Esophagus (tissue), 2 donors: Measurements from ENCODE around the gene MED26. TPM values are rescaled to one million over a fixed set of nuclear protein-coding genes. Genes with fewer than 3 reads are reported as not detected.

Experiments
- H3K27ac ChIP-seq, 2 donors: one replicate each; pipeline ENCODE4 v1.5.1; 2013; ENCODE audit warnings: low read depth in 2 of 2, mild to moderate bottlenecking in 2 of 2, inconsistent platforms in 1 of 2, low read length in 1 of 2, moderate library complexity in 1 of 2
- H3K27me3 ChIP-seq, 2 donors: one replicate each; pipeline ENCODE4 v1.6.1; 2013; ENCODE audit warnings: low read length in 2 of 2, control low read depth in 1 of 2, mild to moderate bottlenecking in 1 of 2; ENCODE audit not compliant: insufficient read depth in 2 of 2, control insufficient read depth in 1 of 2
- H3K36me3 ChIP-seq, 2 donors: one replicate each; pipeline ENCODE4 v1.6.1; 2013; ENCODE audit warnings: low read length in 1 of 2; ENCODE audit not compliant: control insufficient read depth in 2 of 2, insufficient read depth in 2 of 2
- H3K4me1 ChIP-seq, 2 donors: one replicate each; pipeline ENCODE4 v1.6.1; 2013; ENCODE audit warnings: low read length in 1 of 2; ENCODE audit not compliant: control insufficient read depth in 2 of 2, insufficient read depth in 2 of 2
- H3K4me3 ChIP-seq, 2 donors: one replicate each; pipeline ENCODE4 v1.5.1; 2013; ENCODE audit warnings: low read length in 2 of 2, mild to moderate bottlenecking in 2 of 2, low read depth in 1 of 2, moderate library complexity in 1 of 2
- H3K9me3 ChIP-seq, 2 donors: one replicate each; pipeline ENCODE4 v1.6.1; 2013; ENCODE audit warnings: mild to moderate bottlenecking in 2 of 2, low read depth in 1 of 2, low read length in 1 of 2, moderate library complexity in 1 of 2; ENCODE audit not compliant: control insufficient read depth in 2 of 2, insufficient read depth in 1 of 2
- WGBS, 2 donors: extraction: QIAGEN DNeasy Blood & Tissue Kit; methylation state at CpG; one replicate each; pipeline ENCODE4 v1.1.7; 2013; 5-methylcytosine and 5-hydroxymethylcytosine counted together
- polyA plus RNA-seq, 2 donors: library from polyadenylated mRNA; stranded (reverse); fragments of 200-250 nt; gene quantifications; one replicate each; pipeline ENCODE4 v1.2.3, GENCODE V29; 2013
- donor health status: healthy with polysubstance abuse.
- donor health status: Bipolar disorder and iron deficiency.

Gene MED26
- polyA plus RNA-seq, 2 donors: 5.0 to 5.5 TPM

DNA sequence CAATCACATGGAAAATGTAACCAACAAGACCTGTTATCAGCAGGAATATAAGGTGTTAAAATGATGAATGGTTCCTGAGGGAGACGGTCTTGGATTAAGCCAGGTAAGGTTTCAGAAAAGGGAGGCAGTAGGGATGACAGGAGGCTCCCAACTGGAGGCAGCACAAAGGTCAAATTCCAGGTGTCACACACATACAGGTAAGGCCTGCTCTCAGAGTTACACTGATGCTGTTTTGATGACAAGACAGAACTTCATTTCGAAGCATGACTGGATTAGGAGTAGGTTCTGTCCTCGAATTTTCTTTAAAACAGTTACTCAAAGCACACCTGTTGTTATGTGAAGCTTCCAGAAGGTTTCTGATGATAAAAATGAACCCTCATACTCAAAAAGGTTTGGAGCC lies 7.4 kb downstream of the MED26 start:
- Histone ChIP-seq H3K9me3 (no peaks in the 10 kb centered on the region), H3K27ac (no peak overlapping the region), H3K27me3 (no peaks in the 10 kb centered on the region), H3K36me3 (peaks cover 0 to 8% of the 10 kb centered on the region in 2 donors), H3K4me3 (no peak overlapping the region), H3K4me1 (peaks cover 15 to 21% of the 10 kb centered on the region in 2 donors)
- 56 to 63% methylated on average over 3 of the region's 3 CpGs for WGBS, 2 donors

DNA sequence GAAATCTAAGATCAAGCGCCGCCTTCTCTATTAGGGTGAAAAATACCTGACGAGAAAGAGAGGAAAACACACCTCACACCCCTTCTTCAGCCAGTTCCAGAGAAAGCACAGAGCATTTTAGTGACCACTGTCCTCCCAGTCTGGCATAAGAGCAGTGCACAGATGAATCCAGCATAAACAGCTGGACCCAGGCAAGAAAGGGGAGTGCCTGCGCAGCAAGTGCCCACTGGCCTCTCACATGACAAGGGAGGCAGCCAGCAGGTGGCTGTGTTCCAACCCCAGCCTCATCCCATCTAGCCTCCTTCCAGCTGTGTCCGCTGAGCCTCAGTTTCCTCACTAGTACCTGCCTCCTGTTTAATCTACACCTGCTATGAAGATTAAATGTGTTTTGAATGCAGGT lies 8.0 kb downstream of the MED26 start:
- Histone ChIP-seq H3K4me3 (no peak overlapping the region), H3K36me3 (peaks cover 0 to 8% of the 10 kb centered on the region in 2 donors), H3K27ac (no peak overlapping the region), H3K27me3 (no peaks in the 10 kb centered on the region), H3K9me3 (no peaks in the 10 kb centered on the region), H3K4me1 (peaks cover 17 to 23% of the 10 kb centered on the region in 2 donors)
- 81 to 89% methylated on average over 5 of the region's 5 CpGs for WGBS, 2 donors

DNA sequence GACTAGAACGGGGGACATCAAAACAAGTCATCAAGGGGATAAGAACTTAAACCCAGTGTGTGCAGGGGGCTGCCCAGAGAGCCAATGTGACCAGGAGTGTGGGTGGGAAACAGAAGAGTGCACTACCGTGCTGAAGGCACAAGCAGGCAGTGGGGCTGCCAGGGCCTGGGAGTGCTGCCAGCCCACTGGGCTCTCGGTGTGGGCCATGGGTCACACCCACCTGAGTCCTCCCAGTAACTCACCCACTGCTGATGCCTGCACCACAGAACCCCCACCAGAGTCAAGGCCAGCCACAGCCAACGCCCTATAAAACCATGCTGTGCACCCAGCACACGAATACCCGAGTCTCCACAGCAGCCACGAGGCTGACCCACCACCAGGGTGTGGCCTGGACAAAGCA lies 8.5 kb downstream of the MED26 start:
- Histone ChIP-seq H3K4me3 (no peak overlapping the region), H3K4me1 (peaks cover 18 to 24% of the 10 kb centered on the region in 2 donors), H3K9me3 (no peaks in the 10 kb centered on the region), H3K27ac (no peak overlapping the region), H3K27me3 (no peaks in the 10 kb centered on the region), H3K36me3 (peaks cover 0 to 5% of the 10 kb centered on the region in 2 donors)
- WGBS, 2 donors: 39 to 43% methylated on average over 7 of the region's 7 CpGs

DNA sequence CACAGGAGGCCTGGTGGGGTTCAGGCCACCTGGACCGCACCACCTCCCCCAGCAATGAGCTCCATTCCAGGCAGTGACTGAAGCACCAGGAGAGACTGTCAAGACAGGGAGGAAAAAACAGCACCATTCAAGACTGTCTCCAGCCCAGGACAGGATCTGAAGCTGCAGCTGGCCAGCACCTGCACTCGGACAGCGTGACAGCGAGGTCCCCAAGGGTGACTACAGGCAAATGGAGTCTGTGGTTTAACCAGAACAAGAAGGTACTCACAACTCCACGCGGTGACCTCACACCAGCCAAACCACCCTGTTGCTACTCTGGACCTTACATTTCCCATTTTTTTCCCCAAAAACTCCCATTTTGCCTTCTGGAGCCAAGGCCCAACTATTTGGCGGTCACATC lies 9.8 kb downstream of the MED26 start:
- H3K27ac ChIP-seq: no peak overlapping the region
- H3K4me1 ChIP-seq: peaks cover 17 to 24% of the 10 kb centered on the region in 2 donors
- H3K27me3 ChIP-seq: no peaks in the 10 kb centered on the region
- H3K36me3 ChIP-seq: peaks cover 0 to 2% of the 10 kb centered on the region in 2 donors
- H3K9me3 ChIP-seq: no peaks in the 10 kb centered on the region
- H3K4me3 ChIP-seq: no peak overlapping the region
- 92 to 93% methylated on average over 7 of the region's 7 CpGs for WGBS, 2 donors

DNA sequence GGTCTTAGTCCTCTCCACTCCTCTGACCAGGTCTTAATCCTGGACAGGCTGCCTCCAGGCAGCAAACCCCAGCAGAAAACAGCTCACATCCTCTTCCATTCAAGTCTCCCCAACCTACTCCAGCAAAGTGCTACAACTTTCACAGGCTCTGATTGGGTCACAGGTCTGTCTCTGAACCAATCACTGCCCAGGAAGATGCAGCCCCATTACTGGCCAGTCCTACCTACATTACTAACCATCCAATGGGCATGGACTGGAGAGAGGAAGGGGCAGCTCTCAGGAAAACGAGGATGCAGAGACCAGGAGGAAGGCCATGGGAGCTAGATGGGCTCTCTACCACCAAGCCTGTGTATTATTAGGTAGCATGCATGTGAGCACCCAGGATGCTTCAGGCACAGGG lies 12.2 kb downstream of the MED26 start:
- Histone ChIP-seq H3K4me3 (no peak overlapping the region), H3K36me3 (no peaks in the 10 kb centered on the region), H3K27ac (no peak overlapping the region), H3K27me3 (no peaks in the 10 kb centered on the region), H3K4me1 (peaks cover 17 to 27% of the 10 kb centered on the region in 2 donors), H3K9me3 (no peaks in the 10 kb centered on the region)
- WGBS, 2 donors: 40 to 45% methylated on average over 1 of the region's 1 CpG

DNA sequence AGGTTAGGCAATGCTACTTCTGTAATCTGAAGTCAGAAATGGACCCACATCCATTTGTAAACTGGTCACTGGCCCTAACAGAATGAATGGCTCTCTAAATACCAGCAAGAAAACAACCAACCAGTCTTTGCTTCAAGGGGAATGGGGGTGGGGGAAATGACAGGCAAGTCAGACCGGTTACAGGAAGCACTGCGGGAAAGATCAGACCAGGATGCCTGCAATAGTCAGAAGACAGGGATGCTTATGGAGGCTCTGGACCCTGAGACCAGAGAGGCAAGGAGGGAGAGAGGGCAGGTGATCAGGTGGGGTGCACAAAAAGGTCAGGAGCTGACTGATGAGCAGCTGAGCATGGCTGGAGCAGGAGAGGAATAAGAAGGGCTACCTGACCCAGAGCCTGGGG lies 13.1 kb downstream of the MED26 start:
- 41 to 43% methylated on average over 2 of the region's 2 CpGs for WGBS, 2 donors
- Histone ChIP-seq H3K9me3 (no peaks in the 10 kb centered on the region), H3K4me3 (no peak overlapping the region), H3K27me3 (no peaks in the 10 kb centered on the region), H3K4me1 (peaks cover 16 to 23% of the 10 kb centered on the region in 2 donors), H3K27ac (no peak overlapping the region), H3K36me3 (no peaks in the 10 kb centered on the region)

DNA sequence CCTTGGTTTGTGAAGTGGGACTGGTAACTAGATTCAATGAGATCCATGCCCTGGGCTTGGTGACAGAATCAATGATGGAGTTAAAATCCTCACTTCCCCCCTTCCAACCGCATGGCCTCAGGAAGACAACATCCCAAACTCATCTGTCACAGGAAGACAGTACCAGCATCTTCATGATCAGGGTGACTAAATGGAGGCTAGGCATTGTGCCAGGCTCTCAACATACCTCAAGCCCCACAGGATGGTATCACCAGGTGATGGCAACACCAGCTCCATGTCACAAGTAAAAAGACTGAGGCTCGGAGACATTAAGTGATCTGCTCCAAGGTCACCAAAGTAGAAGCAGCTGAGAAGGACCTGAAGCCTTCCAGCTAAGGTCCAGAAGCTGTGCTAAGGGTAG lies 14.2 kb downstream of the MED26 start:
- Histone ChIP-seq H3K9me3 (no peaks in the 10 kb centered on the region), H3K36me3 (no peaks in the 10 kb centered on the region), H3K27ac (no peak overlapping the region), H3K27me3 (no peaks in the 10 kb centered on the region), H3K4me3 (no peak overlapping the region), H3K4me1 (peaks cover 5 to 16% of the 10 kb centered on the region in 2 donors)
- 81 to 82% methylated on average over 2 of the region's 2 CpGs for WGBS, 2 donors

DNA sequence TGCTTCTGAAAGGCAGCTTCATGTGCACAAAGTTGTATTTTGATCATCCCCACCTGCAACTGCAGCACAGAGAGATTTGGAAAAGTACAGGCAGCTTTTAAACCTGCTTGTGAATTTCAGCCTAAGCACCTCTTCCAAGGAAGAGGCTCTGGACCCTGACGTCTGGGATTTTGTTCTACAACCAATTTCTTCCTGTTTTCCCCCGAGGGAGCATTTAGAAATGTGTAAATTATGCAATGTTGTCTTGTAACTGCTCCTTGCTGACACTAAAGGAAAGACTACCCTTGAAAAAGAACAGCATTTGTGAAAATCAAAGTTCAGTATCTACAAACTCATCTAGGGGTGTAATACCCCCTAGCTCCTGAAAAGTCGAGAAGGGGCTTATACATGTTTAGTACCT lies 15.4 kb downstream of the MED26 start:
- 53 to 54% methylated on average over 3 of the region's 3 CpGs for WGBS, 2 donors
- Histone ChIP-seq H3K36me3 (no peaks in the 10 kb centered on the region), H3K27ac (no peak overlapping the region), H3K4me3 (no peak overlapping the region), H3K9me3 (no peaks in the 10 kb centered on the region), H3K4me1 (peaks cover 6 to 20% of the 10 kb centered on the region in 2 donors), H3K27me3 (no peaks in the 10 kb centered on the region)

DNA sequence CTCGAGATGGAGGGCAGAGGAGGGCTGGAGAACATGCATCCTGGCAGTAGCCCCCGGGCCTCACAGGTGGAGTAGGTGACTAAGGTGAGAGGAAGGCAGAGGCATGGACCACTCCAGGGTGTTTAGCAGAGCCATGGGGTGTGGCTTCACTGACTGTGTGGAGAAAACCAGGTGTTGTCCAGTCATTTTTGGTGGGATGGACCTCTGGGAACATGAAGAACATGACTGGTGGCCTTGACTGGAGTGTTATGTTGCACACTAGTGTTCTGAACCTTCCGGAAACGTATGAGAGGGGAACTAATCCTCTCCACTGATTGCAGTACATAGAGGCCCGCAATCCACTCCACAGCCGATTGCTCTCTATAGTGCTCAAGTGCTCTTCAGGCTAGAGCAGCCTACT lies 16.9 kb downstream of the MED26 start:
- H3K27ac ChIP-seq: no peak overlapping the region
- 95 to 98% methylated on average over 6 of the region's 6 CpGs for WGBS, 2 donors

DNA sequence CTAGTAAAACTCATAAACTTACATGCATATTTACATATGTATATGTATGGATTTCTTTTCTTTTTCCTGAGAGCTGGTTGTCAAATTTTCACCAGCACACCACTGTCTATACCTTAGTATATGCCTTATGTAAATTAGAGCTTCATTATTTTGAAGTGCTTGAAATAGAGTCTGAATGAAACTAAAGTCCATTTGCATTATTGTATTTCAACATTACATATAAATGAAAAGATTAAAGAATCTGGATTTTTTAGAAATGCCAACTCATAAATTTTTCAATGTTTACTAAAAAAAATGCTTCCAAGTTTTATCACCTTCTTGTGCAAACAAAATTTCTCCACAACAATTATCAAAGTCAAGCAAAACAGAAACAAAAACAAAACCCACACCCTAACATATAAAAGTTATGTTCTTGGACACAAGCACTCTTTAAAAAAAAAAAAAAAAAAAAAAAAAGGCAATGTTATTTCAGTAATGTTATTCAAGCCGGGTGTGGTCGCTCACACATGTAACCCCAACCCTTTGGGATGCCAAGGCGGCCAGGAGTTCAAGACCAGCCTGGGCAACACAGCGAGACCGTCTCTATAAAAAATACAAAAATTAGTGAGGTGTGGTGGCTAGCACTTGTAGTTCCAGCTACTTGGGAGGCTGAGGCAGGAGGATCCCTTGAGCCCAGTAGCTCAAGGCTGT lies 18.3 kb downstream of the MED26 start:
- 86% methylated on average over 5 of the region's 5 CpGs for WGBS, 2 donors
- peaks cover 6 to 15% of the 10 kb centered on the region in 2 donors for H3K4me1 ChIP-seq
- no peaks in the 10 kb centered on the region for H3K9me3 ChIP-seq
- H3K27ac ChIP-seq: no peak overlapping the region
- no peaks in the 10 kb centered on the region for H3K36me3 ChIP-seq
- H3K27me3 ChIP-seq: no peaks in the 10 kb centered on the region
- H3K4me3 ChIP-seq: no peak overlapping the region

More for the DNA sequence above, 16.9 kb downstream of the MED26 start:
- peaks cover 6 to 16% of the 10 kb centered on the region in 2 donors for H3K4me1 ChIP-seq
- no peak overlapping the region for H3K4me3 ChIP-seq
- H3K36me3 ChIP-seq: no peaks in the 10 kb centered on the region
- no peaks in the 10 kb centered on the region for H3K27me3 ChIP-seq
- H3K9me3 ChIP-seq: no peaks in the 10 kb centered on the region
